A549 (cell line): ENCODE results near the gene DHDH.

Experiments used
- CEBPB ChIP-seq, 2 experiments: fragments of >200 bp in 1 of 2; sonication (Bioruptor Twin) in 1 of 2; formaldehyde crosslinking in 1 of 2; IDR thresholded peaks; 2 replicates each; pipeline ENCODE4 v1.6.1; 2012 to 2016
- EP300 ChIP-seq, 2 experiments: fragments of >200 bp; sonication (Bioruptor Twin); formaldehyde crosslinking; IDR thresholded peaks; 2 replicates in 1 of 2; 3 replicates in 1 of 2; pipeline ENCODE4 v1.6.1; 2016 to 2017
- HDAC2 ChIP-seq: fragments of 200-600 bp; sonication (generic); IDR thresholded peaks from 2 replicates; pipeline ENCODE4 v1.6.1; 2016
- MAX ChIP-seq: IDR thresholded peaks from 2 replicates; pipeline ENCODE4 v1.6.1; 2012
- MYC ChIP-seq: IDR thresholded peaks from 2 replicates; pipeline ENCODE4 v1.6.1; 2012; ENCODE audit warnings: mild to moderate bottlenecking, inconsistent platforms, low read length, improper control_type of control experiment, borderline replicate concordance
- NR3C1 ChIP-seq: fragments of >200 bp; sonication (Bioruptor Twin); formaldehyde crosslinking; IDR thresholded peaks from 3 replicates; pipeline ENCODE4 v1.6.1; 2017
- POLR2A ChIP-seq: IDR thresholded peaks from 2 replicates; pipeline ENCODE4 v1.6.1; 2012; ENCODE audit warnings: mild to moderate bottlenecking, low read length
- REST ChIP-seq: fragments of 200-600 bp; sonication (generic); IDR thresholded peaks from 2 replicates; pipeline ENCODE4 v1.6.1; 2016; ENCODE audit warnings: antibody characterized with exemption, mild to moderate bottlenecking, moderate library complexity
- RFX5 ChIP-seq: fragments of 450-650 bp; IDR thresholded peaks from 2 replicates; pipeline ENCODE4 v1.7.1; 2014; ENCODE audit warnings: antibody characterized with exemption, mild to moderate bottlenecking, moderate library complexity
- SMC3 ChIP-seq: fragments of >200 bp; sonication (Bioruptor Twin); formaldehyde crosslinking; IDR thresholded peaks from 3 replicates; pipeline ENCODE4 v1.6.1; 2018; ENCODE audit warnings: inconsistent platforms
- TF ChIP-seq, protein P1 (sequence below): fragments of >200 bp; sonication (Bioruptor Twin); formaldehyde crosslinking; IDR thresholded peaks from 3 replicates; pipeline ENCODE4 v1.5.1; 2016
- TF ChIP-seq, protein P2 (sequence below): IDR thresholded peaks from 2 replicates; pipeline ENCODE4 v1.6.1; 2012
- TF ChIP-seq, protein P3 (sequence below): fragments of 250-450 bp; sonication (Bioruptor Pico); IDR thresholded peaks from 2 replicates; pipeline ENCODE4 v1.5.0; 2020; ENCODE audit warnings: low read depth, mild to moderate bottlenecking, moderate library complexity

GRCh38 chr19:48900477-48901406, 32.8 kb upstream of the DHDH start:
- TF ChIP-seq, protein P1, sequence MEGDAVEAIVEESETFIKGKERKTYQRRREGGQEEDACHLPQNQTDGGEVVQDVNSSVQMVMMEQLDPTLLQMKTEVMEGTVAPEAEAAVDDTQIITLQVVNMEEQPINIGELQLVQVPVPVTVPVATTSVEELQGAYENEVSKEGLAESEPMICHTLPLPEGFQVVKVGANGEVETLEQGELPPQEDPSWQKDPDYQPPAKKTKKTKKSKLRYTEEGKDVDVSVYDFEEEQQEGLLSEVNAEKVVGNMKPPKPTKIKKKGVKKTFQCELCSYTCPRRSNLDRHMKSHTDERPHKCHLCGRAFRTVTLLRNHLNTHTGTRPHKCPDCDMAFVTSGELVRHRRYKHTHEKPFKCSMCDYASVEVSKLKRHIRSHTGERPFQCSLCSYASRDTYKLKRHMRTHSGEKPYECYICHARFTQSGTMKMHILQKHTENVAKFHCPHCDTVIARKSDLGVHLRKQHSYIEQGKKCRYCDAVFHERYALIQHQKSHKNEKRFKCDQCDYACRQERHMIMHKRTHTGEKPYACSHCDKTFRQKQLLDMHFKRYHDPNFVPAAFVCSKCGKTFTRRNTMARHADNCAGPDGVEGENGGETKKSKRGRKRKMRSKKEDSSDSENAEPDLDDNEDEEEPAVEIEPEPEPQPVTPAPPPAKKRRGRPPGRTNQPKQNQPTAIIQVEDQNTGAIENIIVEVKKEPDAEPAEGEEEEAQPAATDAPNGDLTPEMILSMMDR = no peak
- TF ChIP-seq MAX (no peak), POLR2A (no peak), RFX5 (no peak), NR3C1 (no peak), EP300 (IDR thresholded peaks at IDR 0.05) (no peak), CEBPB (IDR thresholded peaks at IDR 0.05) (no peak), SMC3 (no peak), MYC (no peak), HDAC2 (no peak), REST (no peak)
- TF ChIP-seq, protein P2, sequence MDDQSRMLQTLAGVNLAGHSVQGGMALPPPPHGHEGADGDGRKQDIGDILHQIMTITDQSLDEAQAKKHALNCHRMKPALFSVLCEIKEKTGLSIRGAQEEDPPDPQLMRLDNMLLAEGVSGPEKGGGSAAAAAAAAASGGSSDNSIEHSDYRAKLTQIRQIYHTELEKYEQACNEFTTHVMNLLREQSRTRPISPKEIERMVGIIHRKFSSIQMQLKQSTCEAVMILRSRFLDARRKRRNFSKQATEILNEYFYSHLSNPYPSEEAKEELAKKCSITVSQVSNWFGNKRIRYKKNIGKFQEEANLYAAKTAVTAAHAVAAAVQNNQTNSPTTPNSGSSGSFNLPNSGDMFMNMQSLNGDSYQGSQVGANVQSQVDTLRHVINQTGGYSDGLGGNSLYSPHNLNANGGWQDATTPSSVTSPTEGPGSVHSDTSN = no peak
- TF ChIP-seq, protein P3, sequence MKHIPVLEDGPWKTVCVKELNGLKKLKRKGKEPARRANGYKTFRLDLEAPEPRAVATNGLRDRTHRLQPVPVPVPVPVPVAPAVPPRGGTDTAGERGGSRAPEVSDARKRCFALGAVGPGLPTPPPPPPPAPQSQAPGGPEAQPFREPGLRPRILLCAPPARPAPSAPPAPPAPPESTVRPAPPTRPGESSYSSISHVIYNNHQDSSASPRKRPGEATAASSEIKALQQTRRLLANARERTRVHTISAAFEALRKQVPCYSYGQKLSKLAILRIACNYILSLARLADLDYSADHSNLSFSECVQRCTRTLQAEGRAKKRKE (CRISPR knock-in tag) = no peak
